PC-3 (cell line): ENCODE results near the gene METTL16. TPM values are rescaled to one million over a fixed set of nuclear protein-coding genes. Genes with fewer than 3 reads are reported as not detected.

Experiments
- ATAC-seq: fragments of 200-7000 bp; cut with Tn5 transposase; 2 replicates; pipeline ENCODE4 v1.9.1; 2020; ENCODE audit warnings: mild to moderate bottlenecking, moderate library complexity
- BruUV-seq: library from RNA; stranded (reverse); fragments of 400-500 nt; replicated peaks from 2 replicates; lab custom pipeline; 2021; lab: Mats Ljungman, UMichigan
- CTCF ChIA-PET: fragments of 300-600 bp; sonication (Branson Sonifier 250); formaldehyde crosslinking; loops from one replicate; lab custom pipeline; 2022; ENCODE audit warnings: antibody characterized with exemption; lab: Charles Lee
- POLR2A ChIA-PET: fragments of 300-600 bp; sonication (Branson Sonifier 250); formaldehyde crosslinking; loops from one replicate; lab custom pipeline; 2022; ENCODE audit warnings: antibody characterized with exemption; ENCODE audit not compliant: unreplicated experiment; lab: Charles Lee
- DNase-seq: peaks from one replicate; pipeline ENCODE4 v3.0.0-alpha.2; 2015
- H2AFZ ChIP-seq: fragments of 300-600 bp; sonication (generic); 2 replicates; pipeline ENCODE4 v1.6.0; 2016; ENCODE audit warnings: antibody characterized with exemption, low read length
- H3F3A ChIP-seq: fragments of 300-600 bp; sonication (generic); one replicate; pipeline ENCODE4 v1.6.0; 2017; ENCODE audit warnings: antibody characterized with exemption, low read length, control low read depth, mild to moderate bottlenecking; ENCODE audit not compliant: unreplicated experiment
- H3K27ac ChIP-seq: fragments of 300-600 bp; sonication (generic); 2 replicates; pipeline ENCODE4 v1.5.1; 2016; ENCODE audit warnings: mild to moderate bottlenecking, low read length
- H3K27me3 ChIP-seq: fragments of 300-600 bp; sonication (generic); 2 replicates; pipeline ENCODE4 v1.6.1; 2016; ENCODE audit warnings: low read length, mixed read lengths
- H3K36me3 ChIP-seq: fragments of 300-600 bp; sonication (generic); 2 replicates; pipeline ENCODE4 v1.6.1; 2016; ENCODE audit warnings: low read depth, mixed run types, low read length, mixed read lengths
- H3K4me1 ChIP-seq: fragments of 300-600 bp; sonication (generic); 2 replicates; pipeline ENCODE4 v1.5.1; 2016; ENCODE audit warnings: low read length; ENCODE audit not compliant: insufficient read depth
- H3K4me2 ChIP-seq: fragments of 300-600 bp; sonication (generic); 2 replicates; pipeline ENCODE4 v1.6.0; 2016; ENCODE audit warnings: low read length
- H3K4me3 ChIP-seq: fragments of 300-600 bp; sonication (generic); 2 replicates; pipeline ENCODE4 v1.5.1; 2016; ENCODE audit warnings: mild to moderate bottlenecking, low read length, mixed read lengths
- H3K79me2 ChIP-seq: fragments of 300-600 bp; sonication (generic); 2 replicates; pipeline ENCODE4 v1.6.1; 2017; ENCODE audit warnings: low read length, mixed read lengths
- H3K9ac ChIP-seq: fragments of 300-600 bp; sonication (generic); 2 replicates; pipeline ENCODE4 v1.6.0; 2016; ENCODE audit warnings: mild to moderate bottlenecking, low read length
- H3K9me2 ChIP-seq: fragments of 300-600 bp; sonication (generic); replicated peaks from 2 replicates; pipeline ENCODE4 v1.6.1; 2016; ENCODE audit warnings: mixed run types, low read length, mixed read lengths
- H3K9me3 ChIP-seq: fragments of 300-600 bp; sonication (generic); 2 replicates; pipeline ENCODE4 v1.6.1; 2016; ENCODE audit warnings: low read length, mixed read lengths
- H4K20me1 ChIP-seq: fragments of 300-600 bp; sonication (generic); 2 replicates; pipeline ENCODE4 v1.6.1; 2016; ENCODE audit warnings: low read length, mixed read lengths
- CTCF ChIP-seq: fragments of 300-600 bp; sonication (generic); conservative IDR thresholded peaks from 2 replicates; pipeline ENCODE4 v1.5.1; 2017; ENCODE audit warnings: antibody characterized with exemption, low read depth, mild to moderate bottlenecking, low read length
- EZH2 ChIP-seq: fragments of 300-600 bp; sonication (generic); IDR thresholded peaks from one replicate; pipeline ENCODE4 v1.6.1; 2017; ENCODE audit warnings: antibody characterized with exemption, mild to moderate bottlenecking, low read length; ENCODE audit not compliant: unreplicated experiment
- EZH2phosphoT487 ChIP-seq: fragments of 300-600 bp; sonication (generic); IDR thresholded peaks from 2 replicates; pipeline ENCODE4 v1.6.1; 2018; ENCODE audit warnings: mild to moderate bottlenecking, antibody characterized with exemption, low read length, borderline replicate concordance
- intact Hi-C: fragments of 100-400 bp; cut with micrococcal nuclease; formaldehyde crosslinking; loops from 2 replicates; pipeline ENCODE4 v1.9.0; 2023
- total RNA-seq: library from RNA; depleted of rRNA; stranded (reverse); fragments of >200 nt; gene quantifications from 2 replicates; pipeline ENCODE4 v1.2.3, GENCODE V29; 2014

The METTL16 gene
- total RNA-seq, 1 experiment from 2014 or later, result 20.8 TPM

- H3K9me3 ChIP-seq, result no peaks in the 10 kb centered on the region
- no peak overlapping the region for H3K9ac ChIP-seq
- no peak overlapping the region for H3K27ac ChIP-seq
- no peaks in the 10 kb centered on the region for H3K9me2 ChIP-seq
- DNase-seq (no peak), ATAC-seq (no peak)
- POLR2A ChIA-PET, result no interaction called here
- H3K4me1 ChIP-seq, result no peaks in the 10 kb centered on the region
- no peak for TF ChIP-seq CTCF
- no peak for TF ChIP-seq EZH2phosphoT487
- TF ChIP-seq EZH2, result no peak
- intact Hi-C loops, result no loop called here
- no peaks in the 10 kb centered on the region for H3K27me3 ChIP-seq
- no TSS peak for BruUV-seq
- H3F3A ChIP-seq, result no peaks in the 10 kb centered on the region
- peaks cover 6% of the 10 kb centered on the region for H3K36me3 ChIP-seq
- H3K79me2 ChIP-seq, result no peaks in the 10 kb centered on the region
- CTCF ChIA-PET, result no interaction called here
- no peaks in the 10 kb centered on the region for H4K20me1 ChIP-seq
- H3K4me3 ChIP-seq, result no peak overlapping the region
- H3K4me2 ChIP-seq, result no peak overlapping the region
- H2AFZ ChIP-seq, result no peak overlapping the region
These were observed 44.8 kb downstream of the METTL16 start for GRCh38 chr17:2466931-2467330.

GRCh38 chr17:2462481-2462880, 49.2 kb downstream of the METTL16 start:
- intact Hi-C loops, result no loop called here
- H3K4me1 ChIP-seq, result peaks cover 4% of the 10 kb centered on the region; the same call in 1 of the 2 replicates
- no peaks in the 10 kb centered on the region for H3K9me2 ChIP-seq
- peaks cover 6% of the 10 kb centered on the region for H3K36me3 ChIP-seq
- no peaks in the 10 kb centered on the region for H3K27me3 ChIP-seq
- no peaks in the 10 kb centered on the region for H3K9me3 ChIP-seq
- no peak for ATAC-seq
- CTCF ChIA-PET, result no interaction called here
- TF ChIP-seq CTCF (no peak), EZH2phosphoT487 (no peak), EZH2 (no peak)
- POLR2A ChIA-PET, result no interaction called here
- H3K27ac ChIP-seq, result no peak overlapping the region
- H4K20me1 ChIP-seq, result no peaks in the 10 kb centered on the region
- no peak for DNase-seq
- no peaks in the 10 kb centered on the region for H3K79me2 ChIP-seq
- BruUV-seq, result no TSS peak
- H3K4me3 ChIP-seq, result no peak overlapping the region
- no peak overlapping the region for H3K9ac ChIP-seq
- H3F3A ChIP-seq, result peaks cover 4% of the 10 kb centered on the region
- H2AFZ ChIP-seq, result no peak overlapping the region
- no peak overlapping the region for H3K4me2 ChIP-seq

- H3K4me3 ChIP-seq, result no peak overlapping the region
- peaks cover 4% of the 10 kb centered on the region; the same call in 1 of the 2 replicates for H3K4me1 ChIP-seq
- intact Hi-C loops, result no loop called here
- H3K9me3 ChIP-seq, result no peaks in the 10 kb centered on the region
- H3F3A ChIP-seq, result peaks cover 4% of the 10 kb centered on the region
- ChIA-PET POLR2A (no interaction called here), CTCF (no interaction called here)
- H3K27me3 ChIP-seq, result no peaks in the 10 kb centered on the region
- no peaks in the 10 kb centered on the region for H3K79me2 ChIP-seq
- TF ChIP-seq EZH2, result no peak
- H3K9me2 ChIP-seq, result no peaks in the 10 kb centered on the region
- no peak overlapping the region for H2AFZ ChIP-seq
- no peaks in the 10 kb centered on the region for H4K20me1 ChIP-seq
- ATAC-seq (no peak), DNase-seq (no peak)
- no TSS peak for BruUV-seq
- no peak overlapping the region for H3K4me2 ChIP-seq
- no peak overlapping the region for H3K9ac ChIP-seq
- H3K36me3 ChIP-seq, result peaks cover 6% of the 10 kb centered on the region
- H3K27ac ChIP-seq, result no peak overlapping the region
These were observed 51.8 kb downstream of the METTL16 start for GRCh38 chr17:2459917-2460271.
